GM19239 (cell line): Measurements from ENCODE around the gene AHNAK.
"Not testable (repeated sequence)": the region's sequence is repeated elsewhere in the genome, so short reads cannot be mapped to it uniquely, and the experiment has no call there.

Experiments
- DNase-seq: peaks from one replicate; pipeline ENCODE4 v3.0.0; 2011; ENCODE audit warnings: low spot score; ENCODE audit not compliant: insufficient read length
- FAIRE-seq: peaks from 2 replicates; lab custom pipeline; 2011; peaks lifted over from hg19 to GRCh38; lab: Jason Lieb, UNC

The AHNAK gene

GRCh38 chr11:62553080-62553838 is 6.7 kb upstream of the AHNAK start:
- DNase-seq = no peak
- FAIRE-seq = no peak

GRCh38 chr11:62552485-62553079 is 6.0 kb upstream of the AHNAK start:
- no peak for DNase-seq
- FAIRE-seq = no peak

GRCh38 chr11:62550478-62550877 is 3.9 kb upstream of the AHNAK start:
- FAIRE-seq, DNase-seq: not testable (repeated sequence)

GRCh38 chr11:62548545-62549335 is 2.1 kb upstream of the AHNAK start:
- DNase-seq = no peak
- FAIRE-seq = no peak

GRCh38 chr11:62547691-62548281 is 1.2 kb upstream of the AHNAK start:
- FAIRE-seq (no peak), DNase-seq (no peak)

DNA sequence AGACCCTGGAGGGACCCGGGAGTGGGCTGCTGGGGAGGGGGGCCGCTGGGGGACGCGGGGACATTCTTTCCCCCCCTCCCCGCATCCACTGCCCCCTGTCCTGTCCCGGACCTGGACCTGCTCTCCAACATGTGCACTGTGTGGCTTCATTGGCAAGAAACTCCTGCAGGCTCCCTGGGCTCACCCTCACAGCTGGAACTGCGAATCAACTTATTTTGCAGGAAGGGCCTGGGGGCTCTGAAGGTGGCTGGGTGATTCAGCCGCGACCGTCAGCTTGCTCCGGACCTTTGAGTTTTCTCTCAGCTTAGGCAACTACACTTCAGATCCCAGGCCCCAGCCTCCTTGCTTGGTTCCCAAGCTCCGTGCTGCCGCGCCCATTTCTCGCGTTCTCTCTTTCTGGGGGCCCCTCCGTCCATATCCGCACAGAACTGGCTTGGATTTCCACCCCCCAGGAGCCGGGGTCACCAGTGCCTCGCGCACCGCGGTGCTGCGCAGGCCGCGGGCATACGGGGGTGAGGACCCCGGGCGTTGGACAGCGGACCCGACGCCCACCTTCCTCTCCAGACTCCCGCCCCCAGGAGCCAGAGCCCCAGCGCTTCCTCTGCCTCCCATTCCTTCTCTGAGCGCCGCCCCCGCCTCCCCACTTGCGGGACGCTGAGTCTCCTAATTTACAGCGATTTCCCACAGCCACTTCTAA is 471 bp upstream of the AHNAK start:
- FAIRE-seq (no peak), DNase-seq (no peak)

GRCh38 chr11:62545437-62546243 is 966 bp downstream of the AHNAK start:
- DNase-seq (no peak), FAIRE-seq (no peak)

DNA sequence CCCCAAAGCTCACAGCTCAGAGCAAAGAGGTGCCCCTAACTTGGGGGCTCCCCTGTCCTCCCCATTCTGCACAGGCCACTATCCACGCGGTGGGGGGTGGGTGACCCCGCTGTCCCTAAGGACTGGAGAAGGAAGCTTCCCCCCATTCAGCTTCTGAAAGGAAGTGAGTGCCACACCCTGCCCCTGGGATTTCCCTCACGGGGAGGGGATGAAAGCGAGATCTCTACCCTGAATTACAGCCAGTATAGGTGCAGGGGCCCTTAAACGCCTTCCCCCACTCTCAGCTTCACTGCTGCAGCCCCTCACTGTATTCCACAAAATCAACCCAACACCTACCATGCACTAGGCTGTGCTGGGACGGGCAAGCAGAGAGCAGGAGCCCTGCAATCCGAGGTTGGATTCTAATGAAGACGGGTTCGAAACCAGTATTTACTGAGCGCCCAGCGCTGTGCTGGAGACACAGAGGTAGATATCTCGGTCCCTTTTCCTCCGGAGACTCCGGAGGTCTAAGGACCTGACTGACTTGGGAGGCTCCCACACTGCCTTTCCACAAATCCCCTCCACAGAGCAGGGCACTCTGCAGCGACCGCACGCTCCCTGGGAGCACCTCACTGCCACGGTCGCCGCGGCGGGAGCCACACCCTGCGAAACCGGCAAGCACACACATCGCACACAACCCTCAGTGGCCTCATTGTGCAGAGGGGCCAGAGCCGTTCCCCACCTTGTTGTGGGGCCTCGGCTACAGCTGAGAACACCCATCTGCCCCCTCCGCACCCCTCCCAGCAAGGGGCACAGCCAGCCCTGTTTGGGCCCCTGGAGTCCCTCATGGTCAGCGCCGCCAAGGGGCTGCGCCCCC is 1.8 kb downstream of the AHNAK start:
- FAIRE-seq = peak; percentile 57
- DNase-seq = no peak

DNA sequence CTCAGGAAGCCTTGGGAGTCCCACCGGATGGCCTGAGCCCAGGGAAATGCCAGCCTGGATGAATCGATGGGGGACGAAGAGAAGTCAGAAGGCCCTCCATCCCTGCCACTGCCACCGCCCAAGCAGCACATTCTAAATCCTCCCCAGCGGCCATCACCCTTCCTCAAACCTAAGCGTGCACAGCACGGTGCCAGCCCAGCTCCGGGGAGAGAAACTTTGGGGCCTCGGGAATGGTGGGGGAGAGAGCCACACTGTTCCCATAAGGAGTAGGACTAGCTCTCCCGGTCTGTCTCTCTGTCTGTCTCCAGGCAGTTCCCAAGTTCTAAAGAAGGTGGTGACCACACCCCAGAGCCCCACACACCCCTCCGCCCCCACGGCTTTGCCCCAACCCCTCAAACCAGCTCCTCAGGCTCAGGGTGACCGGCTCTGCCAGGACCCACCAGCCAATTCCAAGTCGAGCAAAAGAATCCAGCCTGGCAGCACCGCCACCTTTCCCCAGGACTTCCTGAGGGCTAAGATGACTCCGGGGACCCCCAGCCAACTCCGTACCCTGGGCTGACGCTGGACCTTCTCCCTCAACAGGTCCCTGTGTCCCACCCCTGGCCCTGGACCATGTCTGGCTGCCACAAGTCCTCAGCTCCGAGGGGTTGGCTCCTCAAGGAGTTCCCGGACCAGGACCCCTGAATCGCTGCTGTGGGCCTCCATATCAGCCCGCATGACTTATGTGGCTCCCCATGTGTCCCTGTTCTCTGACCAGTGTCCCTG is 2.7 kb downstream of the AHNAK start:
- FAIRE-seq (no peak), DNase-seq (no peak)

DNA sequence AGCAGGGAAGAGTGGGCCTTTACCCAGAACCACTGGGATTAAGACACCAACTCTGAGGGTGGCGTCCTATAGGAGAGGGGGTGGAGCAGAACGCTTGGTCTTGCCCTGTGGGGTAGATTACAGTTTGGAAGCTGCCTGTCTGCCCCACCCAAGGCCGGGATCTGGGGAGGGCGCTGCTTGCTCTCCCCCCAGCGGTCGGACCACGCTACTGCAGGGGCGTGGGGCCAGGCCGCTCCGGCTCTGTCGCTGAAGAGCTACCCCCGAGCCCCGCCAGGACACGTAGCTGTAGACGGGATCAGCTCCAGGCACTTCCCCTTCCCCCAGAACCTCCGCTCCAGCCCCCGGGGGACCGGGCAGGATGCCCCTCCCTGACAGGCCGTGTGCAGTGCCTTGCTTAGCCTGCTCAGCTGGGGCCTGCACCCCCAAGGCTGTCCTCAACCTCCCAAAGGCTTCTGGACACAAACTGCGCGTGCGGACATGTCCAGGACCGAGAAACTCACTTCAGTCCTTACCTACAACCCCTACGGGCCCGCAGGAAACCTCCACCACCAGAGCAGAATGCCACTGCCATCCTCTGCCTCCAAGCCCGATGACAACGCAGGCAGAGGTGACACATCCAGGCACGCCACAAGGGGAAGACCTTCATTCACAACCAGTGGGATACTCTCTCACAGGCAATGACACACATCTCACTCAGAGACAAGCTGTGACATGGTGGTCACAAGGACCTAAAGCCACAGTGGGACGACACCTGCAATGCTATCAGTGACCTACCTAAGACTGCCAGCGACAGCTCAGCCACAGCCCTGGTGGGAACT is 3.6 kb downstream of the AHNAK start:
- DNase-seq (peak; percentile 78), FAIRE-seq (peak; percentile 23)

DNA sequence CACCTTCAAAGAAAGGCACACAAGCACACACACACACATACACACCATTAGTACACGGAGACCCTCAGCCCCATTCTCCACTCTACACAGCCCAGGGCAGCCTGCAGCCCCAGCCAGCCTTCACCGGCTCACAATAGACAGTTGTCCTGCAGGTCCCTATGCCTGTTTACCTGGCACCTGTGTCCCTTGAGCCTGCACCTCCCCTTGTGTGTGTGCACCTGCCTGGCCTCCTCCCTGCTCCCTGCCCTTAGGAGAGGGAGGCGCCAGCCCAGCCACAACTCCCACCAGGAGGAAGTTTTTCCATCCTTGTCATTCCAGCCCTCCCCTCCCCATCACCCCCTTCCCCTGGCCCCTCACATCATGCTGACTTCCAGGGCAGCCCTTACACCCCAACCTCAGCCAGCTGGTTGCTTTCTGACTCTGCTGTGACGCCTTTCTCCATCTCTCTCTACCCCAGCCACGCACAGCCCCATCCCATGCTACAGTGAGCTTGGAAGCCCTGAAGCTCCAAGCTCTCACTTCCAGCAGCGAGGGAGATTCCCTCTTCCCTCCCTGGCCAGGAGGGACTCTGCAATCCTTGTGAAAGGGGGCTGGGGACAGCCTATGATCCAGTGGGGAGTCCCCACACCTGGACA is 4.4 kb downstream of the AHNAK start:
- FAIRE-seq = no peak
- DNase-seq = no peak

DNA sequence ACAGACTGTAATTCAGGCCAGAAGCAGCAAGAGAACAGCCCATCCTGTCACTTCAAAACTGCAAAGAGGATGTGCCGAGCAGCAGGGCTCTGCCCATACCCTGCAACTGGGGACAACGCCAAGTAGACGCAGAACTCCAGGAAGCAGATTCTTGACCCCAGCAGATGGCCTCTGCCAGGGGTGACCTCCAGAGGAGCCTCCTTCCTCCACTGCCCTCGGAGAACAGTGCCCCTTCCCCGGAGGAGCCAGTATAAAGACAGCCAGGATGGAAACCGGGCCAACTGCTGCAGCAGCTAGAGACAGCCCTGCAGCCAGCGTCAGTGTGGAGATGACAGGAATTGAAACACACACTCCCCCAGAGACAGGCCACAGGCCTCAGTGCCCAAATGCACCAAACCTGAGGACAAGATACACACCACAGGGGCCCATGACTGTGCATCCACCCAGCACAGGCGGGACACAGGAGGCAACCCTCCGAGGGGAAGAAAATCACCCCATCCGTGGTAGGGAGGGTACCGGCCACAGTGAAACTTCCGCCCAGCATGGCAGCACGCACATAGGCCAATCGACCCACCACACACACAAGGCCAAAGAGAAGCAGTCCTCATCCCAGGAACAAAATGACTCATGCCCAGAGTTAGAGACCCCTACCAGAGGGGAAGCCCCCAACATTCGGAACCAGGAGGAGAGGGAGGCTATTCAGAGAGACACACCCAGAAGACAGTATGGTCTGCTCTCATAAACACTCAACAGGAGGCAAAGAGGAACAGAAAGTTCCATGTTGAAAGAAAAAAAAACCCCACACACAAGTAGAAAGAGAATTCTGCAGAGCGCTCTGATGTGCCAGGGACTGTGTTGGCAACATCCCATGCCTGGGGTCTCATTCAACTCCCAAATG is 5.6 kb downstream of the AHNAK start:
- no peak for DNase-seq
- peak; percentile 91 for FAIRE-seq

GRCh38 chr11:62539238-62539925 is 7.2 kb downstream of the AHNAK start:
- FAIRE-seq (no peak), DNase-seq (no peak)

- DNase-seq (no peak), FAIRE-seq (no peak)
Observed at GRCh38 chr11:62538470-62539237, 8.0 kb downstream of the AHNAK start.
